ENCODE data around the gene COL24A1. TPM values are rescaled to one million over a fixed set of nuclear protein-coding genes. Genes with fewer than 3 reads are reported as not detected.

COL24A1 gene
- total and polyA plus RNA-seq, 8 donors = 0.02 to 0.34 (median 0.06) TPM; not detected in 3

- FAIRE-seq (no peak), ATAC-seq (no peak), DNase-seq (no peak)
- Histone ChIP-seq H3K27me3 (no peaks in the 10 kb centered on the region), H3K4me3 (no peak overlapping the region), H3K4me1 (no peaks in the 10 kb centered on the region), H3K9me3 (no peaks in the 10 kb centered on the region), H3K27ac (no peak overlapping the region), H3K36me3 (no peaks in the 10 kb centered on the region)
- 55 to 61% methylated on average over 1 of the region's 1 CpG for WGBS, 2 donors
- TF ChIP-seq, protein P1, sequence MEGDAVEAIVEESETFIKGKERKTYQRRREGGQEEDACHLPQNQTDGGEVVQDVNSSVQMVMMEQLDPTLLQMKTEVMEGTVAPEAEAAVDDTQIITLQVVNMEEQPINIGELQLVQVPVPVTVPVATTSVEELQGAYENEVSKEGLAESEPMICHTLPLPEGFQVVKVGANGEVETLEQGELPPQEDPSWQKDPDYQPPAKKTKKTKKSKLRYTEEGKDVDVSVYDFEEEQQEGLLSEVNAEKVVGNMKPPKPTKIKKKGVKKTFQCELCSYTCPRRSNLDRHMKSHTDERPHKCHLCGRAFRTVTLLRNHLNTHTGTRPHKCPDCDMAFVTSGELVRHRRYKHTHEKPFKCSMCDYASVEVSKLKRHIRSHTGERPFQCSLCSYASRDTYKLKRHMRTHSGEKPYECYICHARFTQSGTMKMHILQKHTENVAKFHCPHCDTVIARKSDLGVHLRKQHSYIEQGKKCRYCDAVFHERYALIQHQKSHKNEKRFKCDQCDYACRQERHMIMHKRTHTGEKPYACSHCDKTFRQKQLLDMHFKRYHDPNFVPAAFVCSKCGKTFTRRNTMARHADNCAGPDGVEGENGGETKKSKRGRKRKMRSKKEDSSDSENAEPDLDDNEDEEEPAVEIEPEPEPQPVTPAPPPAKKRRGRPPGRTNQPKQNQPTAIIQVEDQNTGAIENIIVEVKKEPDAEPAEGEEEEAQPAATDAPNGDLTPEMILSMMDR (IDR thresholded peaks at IDR 0.05) = no peak
- intact Hi-C loops (cut with DNase I) = no loop called here
Observed at GRCh38 chr1:86035101-86035500, 121.5 kb downstream of the COL24A1 start.

DNA sequence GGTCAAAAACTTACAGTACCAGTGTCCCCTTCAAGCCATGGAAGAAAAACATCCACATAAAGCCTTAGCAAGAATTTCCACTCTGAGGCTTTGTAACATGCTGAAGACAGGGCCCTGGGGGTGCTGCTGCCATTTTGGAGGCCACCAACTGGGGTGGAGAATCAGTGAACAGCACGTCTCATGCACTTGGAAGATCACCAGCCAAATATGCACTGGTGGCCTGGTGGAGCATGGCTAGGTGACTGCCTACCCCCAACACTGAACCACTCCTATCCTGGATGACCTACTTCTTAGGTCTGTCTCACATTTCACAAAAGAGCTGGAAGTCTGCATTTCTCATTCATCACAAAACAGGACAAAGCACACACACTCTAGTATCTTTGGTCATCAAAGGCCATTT lies 126.4 kb downstream of the COL24A1 start:
- WGBS, 2 donors = 39 to 55% methylated on average over 1 of the region's 1 CpG
- TF ChIP-seq, protein P1 (IDR thresholded peaks at IDR 0.05) = no peak
- no peaks in the 10 kb centered on the region for H3K36me3 ChIP-seq
- DNase-seq (no peak), ATAC-seq (no peak), FAIRE-seq (no peak)
- no peaks in the 10 kb centered on the region for H3K4me1 ChIP-seq
- H3K27ac ChIP-seq = no peak overlapping the region
- intact Hi-C loops (cut with DNase I) = no loop called here
- H3K9me3 ChIP-seq = no peaks in the 10 kb centered on the region
- H3K27me3 ChIP-seq = peaks cover 0 to 5% (median 0%) of the 10 kb centered on the region in 4 donors
- no peak overlapping the region for H3K4me3 ChIP-seq

- Histone ChIP-seq H3K4me3 (no peak overlapping the region), H3K27me3 (peaks cover 0 to 3% (median 0%) of the 10 kb centered on the region in 4 donors), H3K27ac (no peak overlapping the region), H3K4me1 (no peaks in the 10 kb centered on the region), H3K9me3 (no peaks in the 10 kb centered on the region), H3K36me3 (no peaks in the 10 kb centered on the region)
- WGBS, 2 donors = 20 to 32% methylated on average over 2 of the region's 2 CpGs
- TF ChIP-seq, protein P1 (IDR thresholded peaks at IDR 0.05) = peak; percentile 12 to 72 (median 64)
- intact Hi-C loops (cut with DNase I) = no loop called here
- FAIRE-seq (peak; percentile 61), DNase-seq (peak in 1 of 6 donors; percentile 10), ATAC-seq (peak in 2 of 4 donors; percentile 56 to 67)
Observed at GRCh38 chr1:86018283-86018923, 138.2 kb downstream of the COL24A1 start.

GRCh38 chr1:86016076-86016759 lies 140.4 kb downstream of the COL24A1 start:
- TF ChIP-seq, protein P1 (IDR thresholded peaks at IDR 0.05) = no peak
- DNase-seq = no peak
- Histone ChIP-seq H3K27me3 (peaks cover 0 to 3% (median 0%) of the 10 kb centered on the region in 4 donors), H3K36me3 (no peaks in the 10 kb centered on the region), H3K4me1 (no peaks in the 10 kb centered on the region), H3K27ac (no peak overlapping the region), H3K4me3 (no peak overlapping the region), H3K9me3 (no peaks in the 10 kb centered on the region)
- WGBS, 2 donors = 83 to 90% methylated on average over 2 of the region's 2 CpGs
- FAIRE-seq = no peak
- intact Hi-C loops (cut with DNase I) = no loop called here
- ATAC-seq = no peak

DNA sequence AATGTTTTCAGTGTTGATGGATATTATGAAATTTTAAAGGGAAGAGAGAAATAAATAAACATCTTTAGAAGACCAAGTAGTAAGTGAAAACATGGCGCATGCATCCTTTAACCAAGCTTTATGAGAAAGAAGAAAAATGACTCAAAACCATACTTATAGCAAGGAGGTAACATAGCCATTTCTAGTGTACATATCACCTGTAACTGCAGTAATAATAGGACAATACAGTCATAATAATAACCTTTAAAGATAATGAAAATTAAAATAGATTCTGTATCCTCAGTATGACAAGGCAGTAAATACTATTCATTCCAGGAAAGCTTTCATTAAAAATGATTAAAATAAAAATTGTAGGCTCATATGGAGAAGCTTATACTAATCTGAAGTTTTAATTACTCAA lies 141.2 kb downstream of the COL24A1 start:
- Histone ChIP-seq H3K4me1 (no peaks in the 10 kb centered on the region), H3K4me3 (no peak overlapping the region), H3K27ac (no peak overlapping the region), H3K27me3 (no peaks in the 10 kb centered on the region), H3K36me3 (no peaks in the 10 kb centered on the region), H3K9me3 (no peaks in the 10 kb centered on the region)
- DNase-seq (no peak), ATAC-seq (no peak), FAIRE-seq (no peak)
- intact Hi-C loops (cut with DNase I) = no loop called here
- WGBS, 2 donors = 81 to 97% methylated on average over 1 of the region's 1 CpG
- TF ChIP-seq, protein P1 (IDR thresholded peaks at IDR 0.05) = no peak

All from pancreas (tissue), 10 donors.